HG03354 (cell line): ENCODE measurements around the gene GPX3.

ENCODE experiments used
- ATAC-seq: cut with Tn5 transposase; IDR thresholded peaks from one replicate; pipeline ENCODE4 v1.9.1; 2021; ENCODE audit warnings: mild to moderate bottlenecking; ENCODE audit not compliant: unreplicated experiment, poor library complexity, severe bottlenecking

The GPX3 gene

GRCh38 chr5:151008906-151009305 is 11.5 kb upstream of the GPX3 start:
- no peak for ATAC-seq

GRCh38 chr5:151012862-151013261 is 7.5 kb upstream of the GPX3 start:
- no peak for ATAC-seq

DNA sequence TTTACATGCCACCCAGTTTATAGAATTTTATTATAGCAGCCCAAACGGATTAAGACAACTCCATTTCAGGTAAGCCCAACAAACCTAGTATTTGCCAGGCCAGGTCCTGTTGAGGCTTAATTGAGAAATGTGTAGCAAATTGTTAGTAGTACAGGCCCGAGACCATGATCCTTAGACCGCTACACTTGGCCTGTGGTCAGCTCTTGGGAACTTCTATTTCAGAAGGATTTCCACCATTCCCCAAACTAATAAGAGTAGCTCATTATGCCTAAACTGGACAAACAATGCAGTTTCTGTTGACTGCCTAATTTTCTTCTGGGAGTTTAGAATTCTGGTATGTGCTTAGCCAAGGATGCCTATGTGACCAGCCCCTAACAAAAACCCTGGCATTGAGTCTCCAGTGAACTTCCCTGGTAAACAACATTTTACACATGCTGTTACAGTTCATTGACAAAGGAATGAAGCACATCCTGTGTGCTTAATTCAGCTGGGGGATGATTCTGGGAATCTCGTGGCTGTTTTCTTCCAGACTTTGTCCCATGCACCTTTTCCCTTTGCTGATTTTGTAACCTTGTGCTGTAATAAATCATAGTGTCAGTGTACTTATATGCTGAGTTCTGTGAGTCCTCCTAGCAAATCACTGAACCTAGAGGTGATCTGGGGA is 5.6 kb upstream of the GPX3 start:
- ATAC-seq: no peak

DNA sequence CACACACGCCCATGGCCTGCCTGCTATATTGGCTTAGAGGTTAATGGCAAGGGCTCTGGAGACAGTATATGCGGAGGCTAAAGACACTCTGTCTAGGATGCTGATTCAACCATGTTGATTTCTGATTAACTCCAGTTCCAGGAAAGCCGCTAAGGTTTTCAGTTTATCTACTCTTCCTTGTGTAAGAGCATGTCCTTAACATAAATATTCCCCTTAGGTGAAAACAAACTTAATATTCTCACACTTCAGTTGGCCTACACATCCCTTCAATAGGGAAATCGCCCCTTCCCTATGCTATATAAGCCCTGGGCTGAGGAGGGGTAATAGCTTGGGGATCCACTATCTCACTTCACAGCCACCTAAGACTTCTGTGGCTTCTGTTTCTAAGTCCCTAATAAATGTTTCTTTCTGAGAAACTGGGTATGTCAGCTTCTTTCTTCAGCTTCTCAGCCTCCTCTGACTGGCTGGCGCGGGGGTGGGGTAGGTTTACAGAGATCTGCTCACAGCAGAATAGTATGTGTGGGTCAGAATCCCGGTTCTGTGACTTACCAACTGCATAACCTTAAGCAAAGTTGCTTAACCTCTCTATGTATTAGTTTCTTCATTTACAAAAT is 4.3 kb upstream of the GPX3 start:
- ATAC-seq: no peak

- no peak for ATAC-seq
Observed at GRCh38 chr5:151016700-151017099, 3.7 kb upstream of the GPX3 start.

DNA sequence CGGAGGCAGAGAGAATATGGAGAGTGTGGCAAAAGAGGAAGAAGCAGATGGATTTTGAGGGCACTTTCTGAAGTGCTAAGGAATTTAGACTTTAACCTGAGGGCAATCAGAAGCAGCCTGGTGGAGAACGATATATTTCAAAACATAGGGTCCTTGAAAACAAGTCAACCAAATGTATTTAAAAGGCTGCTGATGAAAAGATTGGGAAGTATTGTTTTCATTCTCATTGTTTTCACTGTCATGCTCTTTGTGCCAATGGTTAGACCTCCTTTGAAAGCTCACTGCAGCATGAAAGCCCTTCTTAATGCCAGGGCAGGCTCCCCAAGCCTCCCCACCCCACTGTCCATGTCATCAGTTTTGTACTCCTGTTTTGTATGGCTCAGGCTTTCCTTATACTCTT is 2.5 kb upstream of the GPX3 start:
- no peak for ATAC-seq

GRCh38 chr5:151018846-151019245 is 1.5 kb upstream of the GPX3 start:
- no peak for ATAC-seq

DNA sequence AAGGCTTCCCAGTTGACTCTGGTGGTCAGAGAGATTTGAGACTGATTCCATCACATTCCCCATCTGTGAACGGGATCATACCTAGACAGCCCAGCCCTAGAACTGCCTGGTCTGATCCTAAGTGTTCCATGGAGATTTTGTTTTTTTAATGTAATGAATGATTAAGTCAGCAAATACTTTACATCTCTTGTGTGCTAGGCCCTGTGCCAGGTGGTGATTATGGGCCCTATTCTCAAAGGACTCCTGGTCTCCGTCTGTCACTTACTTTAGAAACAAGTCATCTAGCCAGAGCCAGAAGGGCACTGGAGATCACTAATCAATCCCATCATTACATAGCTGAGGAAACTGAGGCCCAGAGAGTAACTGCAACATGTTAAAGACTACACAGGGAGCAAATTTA is 1.1 kb upstream of the GPX3 start:
- ATAC-seq: no peak

DNA sequence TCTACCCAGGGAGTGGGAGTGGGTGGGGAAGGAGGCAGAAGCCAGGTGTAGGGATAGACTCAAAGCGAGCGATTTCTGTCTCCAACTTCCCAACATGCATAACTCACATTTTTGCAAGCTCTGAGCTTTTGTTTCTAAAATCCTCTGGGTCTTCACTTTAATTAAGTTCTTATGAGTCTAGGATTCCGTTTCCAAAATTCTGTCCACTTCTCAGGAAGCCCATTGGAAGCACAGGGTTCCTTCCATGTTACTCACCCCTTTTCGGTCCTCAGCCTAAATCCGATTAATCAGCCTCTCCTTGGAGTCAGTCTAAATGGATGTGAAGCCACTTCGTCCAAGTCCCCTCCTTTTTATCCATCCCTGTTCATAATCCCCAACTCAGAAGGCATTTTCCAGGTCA is 1.4 kb downstream of the GPX3 start:
- no peak for ATAC-seq

- ATAC-seq: no peak
Observed at GRCh38 chr5:151022511-151023018, 2.2 kb downstream of the GPX3 start.

GRCh38 chr5:151023047-151023615 is 2.7 kb downstream of the GPX3 start:
- no peak for ATAC-seq

DNA sequence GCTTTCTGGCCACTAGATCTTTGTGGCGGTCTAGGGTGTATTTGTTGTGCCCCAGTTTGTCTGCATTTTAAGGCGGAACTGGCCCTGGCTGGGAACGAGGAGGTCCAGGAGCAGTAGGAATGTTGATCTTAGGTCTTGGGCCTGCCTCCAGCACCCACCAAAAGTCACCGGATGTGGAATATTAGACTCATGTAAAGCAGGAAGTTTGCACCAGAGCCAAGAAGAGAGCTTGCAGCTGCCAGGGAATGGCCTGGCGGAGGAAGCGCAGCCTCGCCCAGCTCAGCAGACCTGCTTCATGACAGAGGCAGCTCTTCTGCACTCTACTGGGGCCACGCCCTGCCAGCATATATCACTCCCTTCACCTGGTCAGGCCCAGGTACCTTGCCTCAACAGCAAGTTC is 3.3 kb downstream of the GPX3 start:
- no peak for ATAC-seq

- ATAC-seq: no peak
Observed at GRCh38 chr5:151024440-151025249, 4.3 kb downstream of the GPX3 start.

DNA sequence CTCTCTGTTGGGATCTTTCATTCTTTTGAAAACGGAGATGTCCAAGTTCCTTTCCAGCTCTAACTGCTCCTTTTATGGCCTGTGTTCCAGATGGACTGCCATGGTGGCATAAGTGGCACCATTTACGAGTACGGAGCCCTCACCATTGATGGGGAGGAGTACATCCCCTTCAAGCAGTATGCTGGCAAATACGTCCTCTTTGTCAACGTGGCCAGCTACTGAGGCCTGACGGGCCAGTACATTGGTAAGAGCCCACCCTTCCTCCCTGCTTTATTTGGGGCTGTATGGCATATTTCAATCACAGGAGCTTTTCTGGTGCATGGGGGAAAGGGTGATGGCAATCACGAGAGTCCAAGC is 4.8 kb downstream of the GPX3 start:
- no peak for ATAC-seq

- no peak for ATAC-seq
Observed at GRCh38 chr5:151026088-151026487, 5.7 kb downstream of the GPX3 start.

DNA sequence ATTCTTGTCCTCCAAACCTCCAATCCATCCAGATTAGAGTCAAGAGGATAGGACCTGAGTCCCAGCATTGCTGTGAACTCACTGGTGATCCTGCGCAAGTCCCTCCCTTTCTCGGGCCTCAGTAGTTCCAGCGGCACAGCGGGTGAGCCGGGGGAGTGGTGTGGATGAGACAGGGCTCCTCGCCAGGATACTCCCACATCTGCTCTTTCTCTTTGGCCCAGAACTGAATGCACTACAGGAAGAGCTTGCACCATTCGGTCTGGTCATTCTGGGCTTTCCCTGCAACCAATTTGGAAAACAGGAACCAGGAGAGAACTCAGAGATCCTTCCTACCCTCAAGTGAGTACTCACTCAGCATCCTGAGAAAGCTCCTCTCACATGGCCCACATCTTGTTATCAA is 6.3 kb downstream of the GPX3 start:
- ATAC-seq: no peak

- ATAC-seq: no peak
Observed at GRCh38 chr5:151027961-151028479, 7.6 kb downstream of the GPX3 start.

GRCh38 chr5:151028717-151029116 is 8.3 kb downstream of the GPX3 start:
- ATAC-seq: no peak

- no peak for ATAC-seq
Observed at GRCh38 chr5:151029179-151030055, 9.0 kb downstream of the GPX3 start.

DNA sequence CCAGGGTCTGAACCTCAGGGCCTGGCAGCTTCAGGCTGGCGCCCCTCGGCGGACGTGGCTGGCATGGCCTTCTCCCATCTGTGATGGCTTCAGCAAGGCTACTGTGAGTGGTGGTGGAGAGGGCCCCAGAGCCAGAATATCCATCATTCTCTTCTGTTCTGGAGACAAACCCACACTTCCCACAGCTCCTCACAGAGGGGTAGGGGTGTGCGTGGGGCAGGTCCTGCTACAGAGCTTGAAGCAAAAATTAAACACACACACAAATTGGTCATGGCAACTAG is 9.6 kb downstream of the GPX3 start:
- ATAC-seq: no peak
